SU-DHL-6 (cell line): ENCODE measurements around the gene SLC7A9.

ENCODE experiments used
- EZH2phosphoT487 ChIP-seq: fragments of 200-600 bp; sonication (generic), shearing (Covaris generic); conservative IDR thresholded peaks from 2 replicates; pipeline ENCODE4 v1.6.1; 2018; ENCODE audit warnings: mild to moderate bottlenecking, antibody characterized with exemption, low read length, moderate library complexity, mixed read lengths
- TF ChIP-seq, protein P1 (sequence below): fragments of 200-600 bp; sonication (generic); IDR thresholded peaks from one replicate; pipeline ENCODE4 v1.5.1; 2017; ENCODE audit warnings: antibody characterized with exemption, mild to moderate bottlenecking, low read length, moderate library complexity; ENCODE audit not compliant: insufficient read depth, poor library complexity, severe bottlenecking

DNA sequence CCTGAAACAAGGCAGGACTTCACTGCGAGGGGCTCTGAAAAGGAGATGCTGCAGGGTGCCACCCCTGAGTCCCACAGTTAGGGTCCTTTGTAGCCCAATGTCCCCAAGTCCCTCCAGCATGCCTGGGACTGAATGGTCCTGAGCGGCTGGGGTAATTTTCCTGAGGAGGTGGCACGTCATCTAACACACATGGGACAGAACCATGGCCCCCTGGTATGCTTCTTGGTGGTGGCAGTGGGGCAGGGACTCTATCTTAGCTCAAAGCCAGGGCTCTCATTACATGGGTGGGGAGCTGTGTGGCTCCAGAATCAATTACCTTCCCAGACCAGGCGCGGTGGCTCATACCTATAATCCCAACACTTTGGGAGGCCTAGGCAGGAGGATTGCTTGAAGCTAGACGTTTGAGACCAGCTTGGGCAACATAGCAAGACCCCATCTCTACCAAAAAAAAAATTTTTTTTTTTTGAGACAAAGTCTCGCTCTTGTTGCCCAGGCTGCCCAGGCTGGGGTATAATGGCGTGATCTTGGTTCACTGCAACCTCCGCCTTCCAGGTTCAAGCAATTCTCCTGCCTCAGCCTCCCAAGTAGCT lies 7.9 kb upstream of the SLC7A9 start:
- TF ChIP-seq, protein P1, sequence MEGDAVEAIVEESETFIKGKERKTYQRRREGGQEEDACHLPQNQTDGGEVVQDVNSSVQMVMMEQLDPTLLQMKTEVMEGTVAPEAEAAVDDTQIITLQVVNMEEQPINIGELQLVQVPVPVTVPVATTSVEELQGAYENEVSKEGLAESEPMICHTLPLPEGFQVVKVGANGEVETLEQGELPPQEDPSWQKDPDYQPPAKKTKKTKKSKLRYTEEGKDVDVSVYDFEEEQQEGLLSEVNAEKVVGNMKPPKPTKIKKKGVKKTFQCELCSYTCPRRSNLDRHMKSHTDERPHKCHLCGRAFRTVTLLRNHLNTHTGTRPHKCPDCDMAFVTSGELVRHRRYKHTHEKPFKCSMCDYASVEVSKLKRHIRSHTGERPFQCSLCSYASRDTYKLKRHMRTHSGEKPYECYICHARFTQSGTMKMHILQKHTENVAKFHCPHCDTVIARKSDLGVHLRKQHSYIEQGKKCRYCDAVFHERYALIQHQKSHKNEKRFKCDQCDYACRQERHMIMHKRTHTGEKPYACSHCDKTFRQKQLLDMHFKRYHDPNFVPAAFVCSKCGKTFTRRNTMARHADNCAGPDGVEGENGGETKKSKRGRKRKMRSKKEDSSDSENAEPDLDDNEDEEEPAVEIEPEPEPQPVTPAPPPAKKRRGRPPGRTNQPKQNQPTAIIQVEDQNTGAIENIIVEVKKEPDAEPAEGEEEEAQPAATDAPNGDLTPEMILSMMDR = no peak
- no peak for TF ChIP-seq EZH2phosphoT487
